Measurements from ENCODE around the gene ETV3L.

GRCh38 chr1:157073944-157074685 is 25.5 kb downstream of the ETV3L start:
- TF ChIP-seq CTCF (IDR thresholded peaks at IDR 0.05; ENCODE audit: insufficient read depth, low read depth, low read length) (peak; percentile 25), EZH2 (IDR thresholded peaks at IDR 0.05; ENCODE audit: insufficient read depth, low read length) (no peak)
